ENCODE data around the gene TENT5C. TPM values are rescaled to one million over a fixed set of nuclear protein-coding genes. Genes with fewer than 3 reads are reported as not detected.

The TENT5C gene
- total and polyA plus RNA-seq, 10 of the 15 experiments (the other 5 are each of a cell fraction or from before 2014, with no cell fraction given) = 0.19 to 2.4 (median 0.78) TPM

DNA sequence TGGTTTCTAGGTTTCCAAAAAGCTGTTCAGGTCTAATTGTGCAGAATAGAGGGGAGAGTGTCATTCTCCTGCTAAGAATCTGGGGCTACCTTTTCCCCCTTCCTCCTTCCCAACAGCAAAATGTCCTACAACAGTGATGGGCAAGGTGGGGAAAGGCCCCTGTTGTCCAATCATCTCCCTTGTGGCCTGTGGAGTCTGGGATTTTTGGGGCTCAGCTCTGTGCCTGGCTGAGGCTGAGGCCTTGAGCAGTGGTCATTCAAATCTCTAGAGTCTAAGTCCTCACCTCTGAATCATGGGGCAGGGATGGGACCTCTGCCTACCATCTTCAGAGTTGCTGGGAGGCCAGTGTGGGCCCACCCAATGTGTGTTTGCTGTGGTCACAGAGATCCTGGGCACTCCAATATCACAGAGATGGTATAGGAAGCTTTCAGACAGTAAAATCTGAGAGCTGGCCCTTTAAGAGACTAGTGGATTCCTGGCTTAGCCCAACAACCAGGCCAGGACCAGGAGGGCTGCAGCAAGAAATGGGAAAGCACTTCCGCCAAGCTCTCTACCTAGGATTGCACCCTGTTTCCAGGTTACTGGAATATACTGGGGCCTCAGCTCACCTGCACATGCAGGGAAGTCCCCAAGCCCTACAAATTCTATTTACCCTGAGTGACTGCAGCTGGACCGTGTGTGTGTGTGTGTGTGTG is 28.5 kb upstream of the TENT5C start (continued):
- TF ChIP-seq, protein P1, sequence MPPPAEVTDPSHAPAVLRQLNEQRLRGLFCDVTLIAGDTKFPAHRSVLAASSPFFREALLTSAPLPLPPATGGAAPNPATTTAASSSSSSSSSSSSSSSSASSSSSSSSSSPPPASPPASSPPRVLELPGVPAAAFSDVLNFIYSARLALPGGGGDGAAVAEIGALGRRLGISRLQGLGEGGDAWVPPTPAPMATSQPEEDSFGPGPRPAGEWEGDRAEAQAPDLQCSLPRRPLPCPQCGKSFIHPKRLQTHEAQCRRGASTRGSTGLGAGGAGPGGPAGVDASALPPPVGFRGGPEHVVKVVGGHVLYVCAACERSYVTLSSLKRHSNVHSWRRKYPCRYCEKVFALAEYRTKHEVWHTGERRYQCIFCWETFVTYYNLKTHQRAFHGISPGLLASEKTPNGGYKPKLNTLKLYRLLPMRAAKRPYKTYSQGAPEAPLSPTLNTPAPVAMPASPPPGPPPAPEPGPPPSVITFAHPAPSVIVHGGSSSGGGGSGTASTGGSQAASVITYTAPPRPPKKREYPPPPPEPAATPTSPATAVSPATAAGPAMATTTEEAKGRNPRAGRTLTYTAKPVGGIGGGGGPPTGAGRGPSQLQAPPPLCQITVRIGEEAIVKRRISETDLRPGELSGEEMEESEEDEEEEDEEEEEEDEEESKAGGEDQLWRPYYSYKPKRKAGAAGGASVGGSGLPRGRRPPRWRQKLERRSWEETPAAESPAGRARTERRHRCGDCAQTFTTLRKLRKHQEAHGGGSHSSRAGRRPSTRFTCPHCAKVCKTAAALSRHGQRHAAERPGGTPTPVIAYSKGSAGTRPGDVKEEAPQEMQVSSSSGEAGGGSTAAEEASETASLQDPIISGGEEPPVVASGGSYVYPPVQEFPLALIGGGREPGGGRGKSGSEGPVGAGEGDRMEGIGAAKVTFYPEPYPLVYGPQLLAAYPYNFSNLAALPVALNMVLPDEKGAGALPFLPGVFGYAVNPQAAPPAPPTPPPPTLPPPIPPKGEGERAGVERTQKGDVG (CRISPR knock-in tag; IDR thresholded peaks at IDR 0.05) = no peak
- no peak for TF ChIP-seq HDAC2 (IDR thresholded peaks at IDR 0.05)
- no peak for TF ChIP-seq TCF3 (IDR thresholded peaks at IDR 0.05; ENCODE audit: borderline replicate concordance, insufficient read depth, low read depth, low read length)
- TF ChIP-seq, protein P2, sequence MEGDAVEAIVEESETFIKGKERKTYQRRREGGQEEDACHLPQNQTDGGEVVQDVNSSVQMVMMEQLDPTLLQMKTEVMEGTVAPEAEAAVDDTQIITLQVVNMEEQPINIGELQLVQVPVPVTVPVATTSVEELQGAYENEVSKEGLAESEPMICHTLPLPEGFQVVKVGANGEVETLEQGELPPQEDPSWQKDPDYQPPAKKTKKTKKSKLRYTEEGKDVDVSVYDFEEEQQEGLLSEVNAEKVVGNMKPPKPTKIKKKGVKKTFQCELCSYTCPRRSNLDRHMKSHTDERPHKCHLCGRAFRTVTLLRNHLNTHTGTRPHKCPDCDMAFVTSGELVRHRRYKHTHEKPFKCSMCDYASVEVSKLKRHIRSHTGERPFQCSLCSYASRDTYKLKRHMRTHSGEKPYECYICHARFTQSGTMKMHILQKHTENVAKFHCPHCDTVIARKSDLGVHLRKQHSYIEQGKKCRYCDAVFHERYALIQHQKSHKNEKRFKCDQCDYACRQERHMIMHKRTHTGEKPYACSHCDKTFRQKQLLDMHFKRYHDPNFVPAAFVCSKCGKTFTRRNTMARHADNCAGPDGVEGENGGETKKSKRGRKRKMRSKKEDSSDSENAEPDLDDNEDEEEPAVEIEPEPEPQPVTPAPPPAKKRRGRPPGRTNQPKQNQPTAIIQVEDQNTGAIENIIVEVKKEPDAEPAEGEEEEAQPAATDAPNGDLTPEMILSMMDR (IDR thresholded peaks at IDR 0.05 in 2 of 3, conservative IDR thresholded peaks at IDR 0.05 in 1 of 3; ENCODE audit: control insufficient read depth in 2 of 3, extremely low read depth in 1 of 3, insufficient read depth in 1 of 3, low read depth in 3 of 3, low read length in 3 of 3) = no peak

DNA sequence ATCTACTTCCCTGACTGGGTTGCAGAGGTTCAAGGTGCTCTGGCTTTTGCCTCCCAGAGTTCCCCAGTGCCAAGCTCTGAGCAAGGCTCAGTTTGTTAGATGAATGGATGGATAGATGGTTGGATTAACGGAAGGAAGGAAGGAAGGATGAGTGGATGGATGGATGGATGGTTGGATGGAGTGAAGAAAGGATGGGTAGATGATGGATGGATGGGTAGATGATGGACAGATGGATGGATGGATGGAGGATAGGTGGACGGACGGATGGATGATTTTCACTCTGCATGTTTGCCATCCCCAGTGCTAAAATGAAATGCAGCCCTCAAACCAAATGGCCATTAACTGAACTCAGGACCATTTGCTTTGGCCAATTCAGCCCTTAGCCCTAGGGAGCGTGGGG is 27.4 kb upstream of the TENT5C start:
- WGBS (ENCODE audit: insufficient coverage, insufficient replicate concordance, low lambda C conversion rate, missing lambda C conversion rate) = 5% methylated on average over 4 of the region's 4 CpGs
- Histone ChIP-seq H3K27me3 (replicated peaks in 1 of 2; ENCODE audit: control insufficient read depth in 2 of 2, insufficient read depth in 2 of 2, low read length in 1 of 2) (no peaks in the 10 kb centered on the region; a peak in 1 of 4 replicates), H3K27ac (ENCODE audit: control insufficient read depth, insufficient read depth) (no peak overlapping the region), H3K79me2 (ENCODE audit: control insufficient read depth, insufficient read depth, low read length) (no peaks in the 10 kb centered on the region), H3K4me1 (ENCODE audit: control insufficient read depth, insufficient read depth, low read length) (no peaks in the 10 kb centered on the region), H3K9ac (ENCODE audit: control insufficient read depth, insufficient read depth, low read length) (no peak overlapping the region), H3K9me3 (replicated peaks; ENCODE audit: control insufficient read depth, insufficient read depth, low read length) (no peaks in the 10 kb centered on the region), H2AFZ (ENCODE audit: control insufficient read depth, low read depth, low read length) (no peak overlapping the region), H4K20me1 (ENCODE audit: control insufficient read depth, insufficient read depth) (no peaks in the 10 kb centered on the region), H3K4me2 (ENCODE audit: control insufficient read depth, insufficient read depth) (no peak overlapping the region), H3K36me3 (ENCODE audit: control insufficient read depth in 2 of 2, insufficient read depth in 2 of 2, low read length in 1 of 2) (no peaks in the 10 kb centered on the region), H3K4me3 (no peak overlapping the region)
- FAIRE-seq (no peak), ATAC-seq (no peak), DNase-seq (ENCODE audit: low read depth, low spot score) (no peak)
- ChIA-PET CTCF (no interaction called here), POLR2A (no interaction called here), SMC1A (ENCODE audit: uncharacterized antibody, unreplicated experiment) (interaction anchor here (1.0 kb wide), 1 partner anchor 317 kb away, joined by 3 read pairs; no protein-coding TSS in a partner anchor), RAD21 (ENCODE audit: unreplicated experiment) (no interaction called here)
- intact Hi-C loops (cut with micrococcal nuclease; ENCODE audit: unreplicated experiment) (no loop called here), in situ Hi-C loops (cut with MboI) (no loop called here)
- no TSS peak for BruUV-seq (replicated peaks)
- TF ChIP-seq, protein P3, sequence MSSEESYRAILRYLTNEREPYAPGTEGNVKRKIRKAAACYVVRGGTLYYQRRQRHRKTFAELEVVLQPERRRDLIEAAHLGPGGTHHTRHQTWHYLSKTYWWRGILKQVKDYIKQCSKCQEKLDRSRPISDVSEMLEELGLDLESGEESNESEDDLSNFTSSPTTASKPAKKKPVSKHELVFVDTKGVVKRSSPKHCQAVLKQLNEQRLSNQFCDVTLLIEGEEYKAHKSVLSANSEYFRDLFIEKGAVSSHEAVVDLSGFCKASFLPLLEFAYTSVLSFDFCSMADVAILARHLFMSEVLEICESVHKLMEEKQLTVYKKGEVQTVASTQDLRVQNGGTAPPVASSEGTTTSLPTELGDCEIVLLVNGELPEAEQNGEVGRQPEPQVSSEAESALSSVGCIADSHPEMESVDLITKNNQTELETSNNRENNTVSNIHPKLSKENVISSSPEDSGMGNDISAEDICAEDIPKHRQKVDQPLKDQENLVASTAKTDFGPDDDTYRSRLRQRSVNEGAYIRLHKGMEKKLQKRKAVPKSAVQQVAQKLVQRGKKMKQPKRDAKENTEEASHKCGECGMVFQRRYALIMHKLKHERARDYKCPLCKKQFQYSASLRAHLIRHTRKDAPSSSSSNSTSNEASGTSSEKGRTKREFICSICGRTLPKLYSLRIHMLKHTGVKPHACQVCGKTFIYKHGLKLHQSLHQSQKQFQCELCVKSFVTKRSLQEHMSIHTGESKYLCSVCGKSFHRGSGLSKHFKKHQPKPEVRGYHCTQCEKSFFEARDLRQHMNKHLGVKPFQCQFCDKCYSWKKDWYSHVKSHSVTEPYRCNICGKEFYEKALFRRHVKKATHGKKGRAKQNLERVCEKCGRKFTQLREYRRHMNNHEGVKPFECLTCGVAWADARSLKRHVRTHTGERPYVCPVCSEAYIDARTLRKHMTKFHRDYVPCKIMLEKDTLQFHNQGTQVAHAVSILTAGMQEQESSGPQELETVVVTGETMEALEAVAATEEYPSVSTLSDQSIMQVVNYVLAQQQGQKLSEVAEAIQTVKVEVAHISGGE (CRISPR knock-in tag; IDR thresholded peaks at IDR 0.05) = no peak
- TF ChIP-seq GABPA (IDR thresholded peaks at IDR 0.05; ENCODE audit: low read depth) = no peak
- TF ChIP-seq HDAC6 (IDR thresholded peaks at IDR 0.05; ENCODE audit: unreplicated experiment) = no peak
- TF ChIP-seq MXI1 (IDR thresholded peaks at IDR 0.05; ENCODE audit: low read depth, low read length) = no peak
- no peak for TF ChIP-seq CHD2 (IDR thresholded peaks at IDR 0.05; ENCODE audit: borderline replicate concordance, low read depth, low read length)
- TF ChIP-seq ZNF217 (IDR thresholded peaks at IDR 0.05) = no peak
- no peak for TF ChIP-seq ESRRA (IDR thresholded peaks at IDR 0.05; ENCODE audit: low read length)
- TF ChIP-seq, protein P4, sequence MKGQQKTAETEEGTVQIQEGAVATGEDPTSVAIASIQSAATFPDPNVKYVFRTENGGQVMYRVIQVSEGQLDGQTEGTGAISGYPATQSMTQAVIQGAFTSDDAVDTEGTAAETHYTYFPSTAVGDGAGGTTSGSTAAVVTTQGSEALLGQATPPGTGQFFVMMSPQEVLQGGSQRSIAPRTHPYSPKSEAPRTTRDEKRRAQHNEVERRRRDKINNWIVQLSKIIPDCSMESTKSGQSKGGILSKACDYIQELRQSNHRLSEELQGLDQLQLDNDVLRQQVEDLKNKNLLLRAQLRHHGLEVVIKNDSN (IDR thresholded peaks at IDR 0.05; ENCODE audit: borderline replicate concordance, extremely low read length, insufficient read depth, low read depth, low read length) = no peak

All from GM12878 (cell line).